Suprapubic skin (tissue), 3 donors: ENCODE data around the gene GRM5.
"Not testable (repeated sequence)": the region's sequence is repeated elsewhere in the genome, so short reads cannot be mapped to it uniquely, and the experiment has no call there.

Experiments used
- EP300 ChIP-seq: sonication (generic); formaldehyde crosslinking; IDR thresholded peaks from one replicate; pipeline ENCODE4 v1.6.1; 2017; ENCODE audit warnings: antibody characterized with exemption
- POLR2A ChIP-seq, 2 donors: fragments of 450-650 bp; IDR thresholded peaks; one replicate each; pipeline ENCODE4 v1.6.1; 2017; ENCODE audit warnings: antibody characterized with exemption in 2 of 2, mild to moderate bottlenecking in 2 of 2, moderate library complexity in 2 of 2
- TF ChIP-seq, protein P1 (sequence below), 2 donors: fragments of 200-600 bp in 1 of 2; fragments of 450-650 bp in 1 of 2; sonication (generic) in 1 of 2; IDR thresholded peaks; one replicate each; pipeline ENCODE4 v1.5.1; 2016 to 2019; ENCODE audit warnings: antibody characterized with exemption in 2 of 2, mild to moderate bottlenecking in 1 of 2, moderate library complexity in 1 of 2

DNA sequence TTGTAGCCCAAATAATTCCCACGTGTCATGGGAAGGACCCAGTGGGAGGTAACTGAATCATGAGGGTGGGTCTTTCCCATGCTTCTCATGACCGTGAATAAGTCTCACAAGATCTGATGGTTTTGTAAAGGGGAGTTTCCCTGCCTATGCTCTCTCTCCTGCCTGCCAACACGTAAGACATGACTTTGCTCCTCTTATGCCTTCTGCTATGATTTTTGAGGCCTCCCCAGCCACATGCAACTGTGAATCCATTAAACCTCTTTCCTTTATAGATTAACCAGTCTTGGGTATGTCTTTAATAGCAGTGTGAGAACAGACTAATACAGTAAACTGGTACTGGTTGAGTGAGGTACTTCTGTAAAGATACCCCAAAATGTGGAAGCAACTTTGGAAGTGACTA is 183.0 kb downstream of the GRM5 start:
- TF ChIP-seq POLR2A (IDR thresholded peaks at IDR 0.05); EP300: not testable (repeated sequence)
- TF ChIP-seq, protein P1, sequence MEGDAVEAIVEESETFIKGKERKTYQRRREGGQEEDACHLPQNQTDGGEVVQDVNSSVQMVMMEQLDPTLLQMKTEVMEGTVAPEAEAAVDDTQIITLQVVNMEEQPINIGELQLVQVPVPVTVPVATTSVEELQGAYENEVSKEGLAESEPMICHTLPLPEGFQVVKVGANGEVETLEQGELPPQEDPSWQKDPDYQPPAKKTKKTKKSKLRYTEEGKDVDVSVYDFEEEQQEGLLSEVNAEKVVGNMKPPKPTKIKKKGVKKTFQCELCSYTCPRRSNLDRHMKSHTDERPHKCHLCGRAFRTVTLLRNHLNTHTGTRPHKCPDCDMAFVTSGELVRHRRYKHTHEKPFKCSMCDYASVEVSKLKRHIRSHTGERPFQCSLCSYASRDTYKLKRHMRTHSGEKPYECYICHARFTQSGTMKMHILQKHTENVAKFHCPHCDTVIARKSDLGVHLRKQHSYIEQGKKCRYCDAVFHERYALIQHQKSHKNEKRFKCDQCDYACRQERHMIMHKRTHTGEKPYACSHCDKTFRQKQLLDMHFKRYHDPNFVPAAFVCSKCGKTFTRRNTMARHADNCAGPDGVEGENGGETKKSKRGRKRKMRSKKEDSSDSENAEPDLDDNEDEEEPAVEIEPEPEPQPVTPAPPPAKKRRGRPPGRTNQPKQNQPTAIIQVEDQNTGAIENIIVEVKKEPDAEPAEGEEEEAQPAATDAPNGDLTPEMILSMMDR (IDR thresholded peaks at IDR 0.05): not testable (repeated sequence)
